A673 (cell line): ENCODE results near the gene ADGRL3. TPM values are rescaled to one million over a fixed set of nuclear protein-coding genes. Genes with fewer than 3 reads are reported as not detected.

Source experiments
- BruUV-seq: library from RNA; stranded (reverse); fragments of 400-500 nt; replicated peaks from 2 replicates; lab custom pipeline; 2021; lab: Mats Ljungman, UMichigan
- CTCF ChIA-PET: fragments of 300-600 bp; sonication (Branson Sonifier 250); formaldehyde crosslinking; loops from one replicate; lab custom pipeline; 2022; ENCODE audit warnings: antibody characterized with exemption; lab: Charles Lee
- POLR2A ChIA-PET: fragments of 300-600 bp; sonication (Branson Sonifier 250); formaldehyde crosslinking; loops from one replicate; lab custom pipeline; 2022; ENCODE audit warnings: antibody characterized with exemption; ENCODE audit not compliant: low non-redundant PET; lab: Charles Lee
- DNase-seq: peaks from one replicate; pipeline ENCODE4 v3.0.0-alpha.2; 2015; ENCODE audit warnings: low spot score
- H3K27ac ChIP-seq: fragments of 200-600 bp; sonication (generic); 2 replicates; pipeline ENCODE4 v1.5.1; 2016; ENCODE audit warnings: mixed run types, low read depth, mild to moderate bottlenecking, mixed read lengths, antibody characterized with exemption, low read length; ENCODE audit not compliant: poor library complexity, severe bottlenecking
- H3K27me3 ChIP-seq: fragments of 200-600 bp; sonication (generic); replicated peaks from 2 replicates; pipeline ENCODE4 v1.6.1; 2017; ENCODE audit warnings: mixed run types, low read depth, mild to moderate bottlenecking, mixed read lengths, antibody characterized with exemption, low read length; ENCODE audit not compliant: insufficient read depth, poor library complexity
- H3K36me3 ChIP-seq: fragments of 200-600 bp; sonication (generic); 2 replicates; pipeline ENCODE4 v1.6.1; 2016; ENCODE audit warnings: mixed run types, mild to moderate bottlenecking, mixed read lengths, antibody characterized with exemption, low read length; ENCODE audit not compliant: insufficient read depth, poor library complexity, severe bottlenecking
- H3K4me1 ChIP-seq: fragments of 200-600 bp; sonication (generic); 2 replicates; pipeline ENCODE4 v1.6.1; 2017; ENCODE audit warnings: mixed run types, mild to moderate bottlenecking, mixed read lengths, antibody characterized with exemption, low read length; ENCODE audit not compliant: insufficient read depth, poor library complexity, severe bottlenecking
- H3K4me3 ChIP-seq: fragments of 200-600 bp; sonication (generic); 2 replicates; pipeline ENCODE4 v1.5.1; 2016; ENCODE audit warnings: low read depth, mixed run types, mild to moderate bottlenecking, mixed read lengths, low read length; ENCODE audit not compliant: poor library complexity, severe bottlenecking
- H3K9me3 ChIP-seq: fragments of 200-600 bp; sonication (generic); 2 replicates; pipeline ENCODE4 v1.6.1; 2016; ENCODE audit warnings: mixed run types, low read depth, mild to moderate bottlenecking, mixed read lengths, antibody characterized with exemption, low read length; ENCODE audit not compliant: poor library complexity, severe bottlenecking
- CTCF ChIP-seq: fragments of 300-800, 200-600 bp; sonication (generic); conservative IDR thresholded peaks from 2 replicates; pipeline ENCODE4 v1.5.1; 2017; ENCODE audit warnings: low read depth, mild to moderate bottlenecking, antibody characterized with exemption, low read length, moderate library complexity, mixed read lengths
- EZH2 ChIP-seq: fragments of 200-600 bp; sonication (generic); IDR thresholded peaks from 2 replicates; pipeline ENCODE4 v1.6.1; 2017; ENCODE audit warnings: borderline replicate concordance, low read depth, mild to moderate bottlenecking, mixed read lengths, antibody characterized with exemption, low read length; ENCODE audit not compliant: poor library complexity, severe bottlenecking
- intact Hi-C: fragments of 100-400 bp; cut with micrococcal nuclease; formaldehyde crosslinking; loops from one replicate; pipeline ENCODE4 v1.10.0; 2022; ENCODE audit not compliant: unreplicated experiment
- total RNA-seq: library from RNA; stranded (reverse); gene quantifications from 2 replicates; pipeline ENCODE4 v1.2.3, GENCODE V29; 2021

Gene ADGRL3
- total RNA-seq, 1 experiment from 2014 or later: not detected

- CTCF ChIA-PET: no interaction called here
- Histone ChIP-seq H3K9me3 (no peaks in the 10 kb centered on the region), H3K27ac (no peak overlapping the region), H3K27me3 (no peaks in the 10 kb centered on the region), H3K4me3 (no peak overlapping the region), H3K36me3 (no peaks in the 10 kb centered on the region), H3K4me1 (no peaks in the 10 kb centered on the region)
- DNase-seq: no peak
- TF ChIP-seq EZH2 (no peak), CTCF (no peak)
- no TSS peak for BruUV-seq
- POLR2A ChIA-PET: no interaction called here
- intact Hi-C loops: no loop called here
Observed at GRCh38 chr4:61320154-61320553, 120.0 kb downstream of the ADGRL3 start.

GRCh38 chr4:61320631-61321030 is 120.5 kb downstream of the ADGRL3 start:
- Histone ChIP-seq H3K9me3 (no peaks in the 10 kb centered on the region), H3K4me3 (no peak overlapping the region), H3K27ac (no peak overlapping the region), H3K27me3 (no peaks in the 10 kb centered on the region), H3K4me1 (no peaks in the 10 kb centered on the region), H3K36me3 (no peaks in the 10 kb centered on the region)
- ChIA-PET POLR2A (no interaction called here), CTCF (no interaction called here)
- TF ChIP-seq CTCF: no peak
- TF ChIP-seq EZH2: no peak
- no peak for DNase-seq
- intact Hi-C loops: no loop called here
- BruUV-seq: no TSS peak

DNA sequence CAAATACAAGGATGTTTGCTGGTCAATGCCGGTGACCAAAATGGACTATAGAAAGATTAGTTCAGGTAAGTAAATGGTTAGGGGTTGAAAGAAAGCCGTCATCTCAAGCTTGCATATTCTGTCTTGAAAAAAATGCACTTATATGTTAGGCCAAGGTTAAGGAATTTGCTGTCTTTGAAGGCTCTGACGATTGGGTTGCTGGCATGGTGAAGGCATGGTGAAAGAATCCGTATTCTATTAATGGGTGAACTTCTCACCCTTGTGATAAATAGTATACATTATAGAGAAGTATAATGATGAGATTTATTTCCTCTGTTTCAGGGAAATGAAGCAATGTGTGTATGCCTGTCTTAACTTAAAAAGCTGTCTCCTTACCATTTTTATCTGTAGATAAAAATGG is 132.6 kb downstream of the ADGRL3 start:
- H3K27me3 ChIP-seq: no peaks in the 10 kb centered on the region
- POLR2A ChIA-PET: no interaction called here
- H3K9me3 ChIP-seq: no peaks in the 10 kb centered on the region
- intact Hi-C loops: no loop called here
- CTCF ChIA-PET: no interaction called here
- no peak overlapping the region for H3K27ac ChIP-seq
- no peaks in the 10 kb centered on the region for H3K36me3 ChIP-seq
- no peak for DNase-seq
- no TSS peak for BruUV-seq
- H3K4me1 ChIP-seq: no peaks in the 10 kb centered on the region
- TF ChIP-seq EZH2 (no peak), CTCF (no peak)
- no peak overlapping the region for H3K4me3 ChIP-seq
